Stimulated activated CD4-positive, alpha-beta T cell treated with anti-CD3 and anti-CD28 coated beads, Interleukin-4, amount 100 ng/mL, for 24 hours (primary cell): Measurements from ENCODE around the gene STOX2.

Source experiments
- DNase-seq: peaks from one replicate; pipeline ENCODE4 v3.0.0-alpha.2; 2020

The STOX2 gene

DNA sequence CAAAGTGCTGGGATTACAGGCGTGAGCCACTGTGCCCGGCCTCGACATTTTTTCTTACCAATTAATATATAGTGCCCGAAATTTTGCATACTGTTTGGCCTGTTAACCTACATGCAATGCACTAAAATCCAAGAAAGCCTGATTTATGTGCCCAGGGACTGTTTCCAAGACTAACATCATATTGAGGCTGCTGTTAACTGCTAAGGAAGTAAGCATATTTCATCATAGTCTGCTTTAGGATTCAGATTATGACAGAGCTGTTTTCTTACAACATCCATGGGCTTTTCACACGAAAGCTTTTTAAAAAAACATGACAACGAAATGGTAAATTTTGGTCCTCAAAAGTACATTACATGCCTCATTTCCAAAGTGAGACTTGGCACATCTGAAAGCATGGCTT is 84.4 kb downstream of the STOX2 start:
- DNase-seq: no peak

DNA sequence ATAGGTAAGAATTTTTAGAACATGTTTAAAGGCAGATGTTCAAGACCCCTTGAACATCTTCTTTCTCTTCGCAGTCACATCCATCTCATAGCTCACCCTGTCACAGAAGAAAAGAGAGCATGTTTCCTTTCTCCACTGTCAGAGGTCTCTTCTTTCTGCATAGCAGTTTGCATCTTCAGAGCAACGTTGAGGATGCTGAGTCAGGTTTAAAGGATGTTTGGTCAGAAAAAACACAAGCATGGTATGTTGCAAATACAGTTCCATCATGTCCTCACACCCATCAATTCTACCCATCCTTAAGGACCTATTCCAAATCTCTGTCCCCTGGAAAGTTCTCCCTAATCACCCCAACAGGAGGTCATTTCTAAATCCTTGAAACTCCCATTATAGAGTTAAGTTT is 84.8 kb downstream of the STOX2 start:
- DNase-seq: no peak

DNA sequence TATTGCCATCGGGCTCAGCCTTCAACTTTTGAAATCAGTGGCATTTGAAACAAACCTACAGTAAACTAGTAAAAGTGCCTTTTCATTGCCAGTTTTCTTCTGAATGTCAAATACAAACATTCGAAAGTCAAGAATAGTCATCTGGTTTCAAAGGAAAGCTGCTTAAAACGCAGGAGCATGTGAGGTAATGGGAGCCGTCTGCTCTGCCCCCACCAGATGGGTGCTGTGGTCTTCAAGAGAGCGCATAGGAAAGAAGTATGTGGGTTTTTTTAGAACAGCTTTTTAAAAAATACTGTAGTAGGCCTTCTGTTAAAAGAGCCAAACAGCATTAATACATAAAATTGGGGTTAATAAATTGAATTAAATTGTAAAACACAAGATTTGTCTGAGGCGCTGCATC is 88.6 kb downstream of the STOX2 start:
- no peak for DNase-seq

DNA sequence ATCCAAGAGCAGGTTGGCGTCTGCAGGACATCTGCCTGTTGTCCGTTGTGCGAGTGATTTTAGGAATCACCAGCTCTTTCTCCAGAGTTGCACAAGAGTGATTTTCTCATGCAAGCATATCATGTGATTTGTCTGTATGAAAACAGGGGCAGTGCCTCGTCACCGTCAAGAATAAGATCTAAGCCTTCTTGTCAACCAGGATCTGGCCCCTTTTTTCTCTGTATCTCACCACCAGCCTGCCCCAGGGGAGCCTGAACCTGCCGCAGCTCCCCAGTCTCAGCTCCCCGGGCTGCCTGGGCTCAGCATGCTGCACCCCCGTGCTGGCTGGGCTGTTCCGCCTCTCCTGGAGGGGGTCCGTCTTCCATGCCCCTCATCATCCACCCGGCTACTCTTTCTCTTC is 90.5 kb downstream of the STOX2 start:
- no peak for DNase-seq

DNA sequence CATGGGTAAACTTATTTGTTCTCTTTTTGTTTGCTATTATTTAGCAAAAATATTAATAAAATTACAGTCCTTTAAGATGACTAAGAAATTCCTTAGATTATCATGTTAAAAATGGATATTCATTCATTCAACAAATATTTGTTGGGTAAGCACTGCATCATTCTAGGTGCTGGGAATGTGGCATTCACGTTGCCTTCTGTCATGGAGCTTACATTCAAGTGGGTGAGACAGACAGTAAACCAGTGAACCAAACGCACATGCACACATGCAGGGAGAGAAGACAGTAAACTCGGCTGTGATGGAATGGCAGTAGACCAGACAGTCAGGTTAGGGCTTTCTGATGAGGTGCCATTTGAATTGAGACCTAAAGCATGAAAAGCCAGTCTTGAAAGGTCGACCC is 91.8 kb downstream of the STOX2 start:
- DNase-seq: no peak

DNA sequence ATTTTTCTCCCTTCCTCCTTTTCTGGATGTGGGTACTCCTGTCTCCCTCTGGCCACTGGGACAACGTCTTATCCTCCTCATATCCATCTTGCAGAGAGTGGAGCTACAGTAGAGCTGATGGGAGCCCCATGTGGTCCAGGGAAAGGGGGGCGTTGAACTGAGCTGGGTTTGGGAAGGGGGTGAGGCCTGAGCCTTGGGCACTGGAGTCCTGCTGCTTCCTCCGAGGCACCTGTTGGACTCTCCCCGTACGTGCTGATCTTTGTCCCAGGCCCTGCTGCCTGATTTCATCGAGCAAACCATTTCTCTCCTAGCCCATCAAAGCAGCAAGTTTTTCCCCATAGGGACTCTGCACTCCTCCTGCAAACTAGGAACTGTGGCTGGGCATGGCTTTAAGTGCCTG is 94.3 kb downstream of the STOX2 start:
- DNase-seq: no peak

DNA sequence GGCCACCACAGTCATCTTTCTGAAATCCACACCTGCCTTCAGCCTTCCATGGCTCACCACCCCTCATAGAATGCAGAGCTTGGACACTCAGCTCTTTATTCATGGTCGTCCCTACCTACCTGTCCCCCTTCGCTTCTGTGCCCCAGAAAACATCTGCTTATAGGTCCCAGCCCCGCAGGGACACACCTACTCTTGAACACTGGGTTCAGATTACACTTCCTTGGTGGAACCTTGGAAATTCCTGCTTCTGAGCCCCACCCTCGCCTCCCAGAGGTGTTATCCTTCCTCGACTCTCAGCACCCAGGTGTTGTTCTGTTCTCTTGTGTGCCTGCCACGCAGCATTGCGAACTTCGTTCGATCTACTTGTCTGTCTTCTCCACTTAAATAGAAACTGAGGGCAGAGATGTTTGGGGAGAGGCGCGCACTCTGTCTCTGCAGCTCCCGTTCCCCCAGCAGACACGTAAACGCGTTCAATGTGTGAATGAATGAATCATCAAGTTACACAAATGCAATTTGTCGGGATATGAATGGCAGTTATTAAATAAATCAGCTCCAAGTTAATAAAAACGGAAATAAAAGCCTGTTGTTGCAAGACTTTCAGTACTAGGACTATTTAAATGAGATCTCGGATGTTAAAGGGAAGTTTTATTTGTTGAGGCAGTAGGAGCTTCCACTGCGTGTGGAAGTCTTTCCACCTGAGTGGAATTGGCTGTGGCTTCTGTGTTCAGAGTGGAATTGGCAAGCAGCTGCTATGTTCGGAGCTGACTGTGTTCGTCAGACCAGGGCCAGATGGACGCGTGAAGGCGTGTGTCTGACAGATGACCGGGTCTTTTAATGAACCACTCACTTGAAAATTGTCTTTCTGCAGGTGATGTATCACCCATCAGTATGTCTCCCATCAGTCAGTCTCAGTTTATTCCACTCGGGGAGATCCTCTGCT is 95.6 kb downstream of the STOX2 start:
- DNase-seq: no peak

DNA sequence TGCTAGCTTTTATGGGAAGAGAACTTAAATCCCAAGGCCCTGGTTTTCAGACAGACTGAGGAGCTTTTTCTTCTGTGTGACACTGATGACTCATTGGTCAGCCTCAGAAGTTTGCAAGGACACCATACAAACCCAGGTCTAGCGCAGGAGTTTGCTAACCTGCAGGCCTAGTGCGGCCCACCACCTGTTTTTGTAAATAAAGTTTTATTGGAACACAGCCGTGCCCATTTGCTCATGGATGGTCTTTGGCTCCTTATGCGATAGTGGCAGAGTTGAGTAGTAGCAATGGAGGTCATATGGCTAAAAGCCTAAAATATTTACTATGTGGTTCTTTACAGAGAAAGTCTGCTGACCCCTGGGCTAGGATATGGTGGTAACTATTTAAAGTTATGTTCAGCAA is 98.3 kb downstream of the STOX2 start:
- no peak for DNase-seq

DNA sequence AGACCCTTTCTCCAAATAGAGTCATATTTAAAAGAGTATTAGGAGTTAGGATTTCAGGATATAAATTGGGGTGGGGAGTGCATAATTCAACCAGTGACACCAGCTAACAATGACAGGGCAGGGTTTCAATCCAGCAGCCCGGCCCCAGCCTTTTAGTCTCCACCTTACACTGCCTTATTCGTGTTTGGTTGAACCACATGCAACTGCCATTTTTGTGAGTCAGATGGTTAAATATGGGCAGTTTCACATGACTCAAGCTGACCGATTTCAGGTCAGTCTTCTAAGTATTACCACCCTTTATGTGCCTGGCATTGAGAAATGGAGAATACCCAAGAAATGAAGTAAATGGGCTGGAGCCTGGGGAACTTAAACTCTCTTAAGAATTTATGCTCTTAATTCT is 102.8 kb downstream of the STOX2 start:
- DNase-seq: no peak

DNA sequence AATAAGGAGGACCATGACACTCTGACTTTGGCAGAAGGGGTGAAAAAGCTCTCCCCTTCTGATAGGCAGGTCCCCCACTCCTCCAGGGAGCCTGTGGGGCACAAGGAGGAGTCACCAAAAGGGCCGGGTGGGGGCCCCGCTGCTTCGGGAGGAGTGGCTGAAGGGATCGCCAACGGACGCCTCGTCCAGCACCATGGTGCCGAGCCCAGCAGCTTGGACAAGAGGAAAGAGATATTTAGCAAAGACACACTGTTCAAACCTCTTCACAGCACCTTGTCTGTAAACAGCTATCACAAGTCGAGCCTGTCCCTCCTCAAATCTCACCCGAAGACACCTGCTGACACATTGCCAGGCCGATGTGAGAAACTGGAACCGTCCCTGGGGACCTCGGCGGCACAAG is 105.6 kb downstream of the STOX2 start:
- DNase-seq: no peak

DNA sequence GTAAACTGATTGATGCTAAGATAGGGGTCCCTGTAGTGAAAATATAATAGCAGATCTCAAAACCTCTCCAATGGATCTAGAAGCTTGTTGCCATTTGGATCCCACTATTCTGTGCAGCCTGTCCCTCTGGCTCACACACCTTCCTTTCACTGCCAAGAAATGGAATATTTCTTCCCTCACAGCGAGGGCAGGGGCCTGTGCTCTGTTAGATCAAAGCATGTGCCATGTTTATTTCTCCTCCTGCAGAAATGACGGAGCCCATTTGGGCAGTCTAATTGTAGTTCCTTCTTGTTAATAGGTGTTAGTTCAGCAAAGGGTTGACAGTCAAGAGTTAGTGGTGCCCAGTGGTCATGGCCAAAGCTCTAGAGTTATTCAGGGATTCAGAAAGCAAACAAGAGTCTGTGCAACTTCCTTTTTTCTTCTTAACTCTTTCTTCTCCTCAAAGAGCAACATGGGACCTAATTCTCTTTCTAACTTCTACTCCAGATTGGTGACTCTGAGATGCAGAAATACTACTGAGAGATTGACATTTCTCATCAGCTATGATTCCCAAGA is 106.8 kb downstream of the STOX2 start:
- no peak for DNase-seq

DNA sequence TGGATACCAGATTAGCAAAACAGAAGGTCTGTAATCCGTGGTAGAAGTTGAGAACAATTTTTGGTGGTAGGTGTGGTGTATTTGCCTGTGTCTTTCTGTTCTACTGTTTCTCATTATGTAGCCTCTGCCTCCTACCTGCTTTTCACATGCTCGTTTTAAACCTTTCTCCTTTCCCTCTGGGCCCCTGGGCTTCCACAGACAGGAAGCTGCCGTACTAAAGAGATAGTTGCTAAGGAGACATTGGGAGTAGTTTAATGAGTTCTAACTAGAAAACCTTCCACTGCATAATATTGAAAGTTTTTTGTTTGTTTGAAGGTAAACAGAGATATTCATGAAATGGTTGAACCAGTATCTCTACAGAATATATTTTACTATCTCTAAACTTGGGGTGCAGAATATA is 107.8 kb downstream of the STOX2 start:
- no peak for DNase-seq

DNA sequence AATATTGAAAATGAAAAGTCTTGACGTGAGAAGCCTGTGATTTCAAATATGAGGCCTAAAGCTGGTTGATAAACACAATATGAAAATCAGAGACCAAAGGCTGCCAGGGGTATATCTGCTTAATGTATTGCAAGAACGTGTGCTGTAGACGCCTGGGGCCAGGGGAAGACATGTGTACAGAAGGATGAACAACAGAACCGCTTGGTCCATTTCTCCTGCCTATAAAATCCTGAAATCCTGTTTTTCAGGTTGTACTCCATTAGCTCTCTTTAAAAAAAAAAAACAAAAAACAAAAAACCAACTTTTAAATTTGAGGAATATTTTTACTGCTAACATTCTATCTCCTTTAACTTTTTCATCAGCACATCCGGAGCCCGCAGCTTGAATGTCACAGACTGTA is 109.2 kb downstream of the STOX2 start:
- no peak for DNase-seq

DNA sequence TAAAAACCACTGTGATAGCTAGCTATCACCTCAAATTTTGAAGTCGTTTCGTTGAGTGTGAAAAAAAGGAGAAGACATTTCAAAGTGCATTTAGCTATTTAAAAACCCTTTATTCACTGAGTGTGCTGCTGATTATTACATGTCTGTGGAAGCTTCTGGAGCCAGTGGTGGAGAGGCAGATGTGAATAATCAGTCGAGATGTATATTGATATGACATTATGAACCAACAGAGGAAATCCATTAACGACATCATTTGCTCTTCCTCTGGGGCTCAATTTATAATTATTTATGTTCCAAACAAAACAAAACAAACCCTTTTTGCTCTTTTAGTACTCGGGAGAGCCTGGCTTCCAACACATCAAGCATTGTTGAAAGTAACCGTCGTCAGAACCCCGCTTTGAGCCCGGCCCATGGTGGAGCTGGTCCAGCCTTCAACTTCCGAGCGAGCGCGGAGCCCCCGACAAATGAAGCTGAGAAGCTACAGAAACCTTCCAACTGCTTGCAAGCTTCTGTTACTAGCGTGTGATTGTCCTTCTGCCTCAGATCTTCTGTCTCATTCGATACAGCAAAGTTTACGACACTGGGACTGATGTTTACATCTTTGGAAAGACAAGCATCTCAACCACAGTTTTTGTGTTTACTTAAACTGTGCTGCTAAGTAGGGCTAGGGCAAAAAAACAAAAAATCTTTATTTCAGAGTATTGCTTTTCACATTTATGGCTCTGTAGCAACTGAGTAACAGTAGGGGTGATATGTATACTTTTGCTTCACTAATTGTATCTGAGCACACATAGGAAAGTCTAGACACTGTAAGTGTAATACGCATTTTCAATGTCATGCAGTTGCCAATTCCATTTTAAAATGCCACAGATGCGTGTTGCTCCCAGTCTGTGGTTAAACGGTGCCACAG is 111.9 kb downstream of the STOX2 start:
- DNase-seq: no peak

DNA sequence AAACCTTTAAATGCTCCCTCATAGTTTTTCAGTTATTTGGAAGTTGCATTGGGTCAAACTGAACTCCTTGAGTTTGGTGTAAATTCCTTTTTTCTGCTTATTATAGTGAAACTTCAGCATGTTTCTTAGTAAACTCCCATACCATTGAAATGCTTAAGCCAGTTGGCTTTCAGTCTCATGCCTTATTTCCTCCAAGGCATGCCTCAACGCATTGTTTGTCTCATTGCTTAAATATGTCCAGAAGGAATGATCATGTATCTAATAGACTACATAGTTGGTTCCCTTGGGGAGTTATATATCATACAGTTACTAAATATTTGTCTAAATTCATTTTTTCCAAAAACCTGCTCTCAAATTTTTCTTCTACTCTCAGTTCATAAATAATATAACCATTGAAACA is 114.0 kb downstream of the STOX2 start:
- no peak for DNase-seq

DNA sequence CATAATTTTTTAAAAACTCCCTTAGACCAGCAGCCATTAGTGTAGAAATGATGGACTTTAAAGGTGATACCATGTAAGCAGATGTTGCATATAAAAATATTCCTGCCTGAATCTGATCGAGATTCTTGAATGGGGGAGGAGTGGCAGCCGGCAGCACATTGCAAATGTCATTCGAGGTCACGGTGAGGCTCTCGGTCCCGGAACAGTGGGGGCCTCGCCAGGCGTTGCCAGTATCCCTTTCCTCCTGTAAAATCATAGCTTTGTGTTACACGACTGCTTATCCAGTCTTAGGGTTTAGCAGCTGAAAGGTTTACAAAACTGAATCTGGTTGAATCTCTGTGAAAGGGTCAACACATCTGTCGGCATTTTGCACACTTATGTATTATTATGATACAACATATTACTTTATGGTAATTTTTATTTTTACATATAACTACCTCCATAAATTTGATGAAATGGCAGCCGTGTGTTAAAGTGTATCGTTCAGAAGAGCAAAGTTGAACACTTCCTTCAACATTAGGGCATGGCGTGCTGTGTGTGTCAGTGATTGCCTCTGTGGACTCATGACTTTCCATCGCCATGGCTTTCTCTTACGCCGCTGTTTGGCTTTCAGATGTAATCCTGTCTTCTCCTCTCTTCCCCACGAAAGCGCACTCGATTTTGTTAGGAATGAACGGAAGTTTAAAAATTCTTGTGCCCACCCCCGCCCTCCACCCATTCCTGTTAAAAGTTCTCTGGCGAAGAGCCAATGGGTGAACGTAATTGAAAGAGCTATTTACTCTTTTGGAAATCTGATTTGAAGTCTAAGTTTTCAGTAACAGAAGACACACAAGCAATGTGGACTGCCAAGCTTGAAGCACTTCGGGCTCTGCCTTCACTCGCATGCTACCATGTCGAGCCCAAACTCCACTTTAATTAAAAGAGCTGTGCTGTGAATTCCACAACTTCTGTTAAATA is 114.8 kb downstream of the STOX2 start:
- DNase-seq: no peak

DNA sequence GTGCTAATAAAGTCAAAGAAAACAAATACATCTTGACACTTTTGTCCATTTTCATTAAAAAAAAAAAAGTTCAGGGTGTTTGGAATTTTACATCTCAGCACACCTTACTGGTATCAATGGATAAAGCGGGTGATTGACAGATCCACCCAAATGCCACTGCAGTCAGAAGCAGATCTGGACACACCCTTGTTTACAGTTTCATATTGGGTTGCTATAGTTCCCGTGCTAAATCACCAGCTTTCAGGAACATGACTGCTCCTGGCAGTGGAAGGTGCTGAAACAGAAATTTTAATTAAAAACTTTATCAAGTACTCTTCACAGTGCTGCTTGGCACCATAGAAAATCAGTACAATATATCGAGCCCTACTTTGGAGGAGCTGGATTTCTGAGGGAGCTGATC is 116.3 kb downstream of the STOX2 start:
- DNase-seq: no peak

DNA sequence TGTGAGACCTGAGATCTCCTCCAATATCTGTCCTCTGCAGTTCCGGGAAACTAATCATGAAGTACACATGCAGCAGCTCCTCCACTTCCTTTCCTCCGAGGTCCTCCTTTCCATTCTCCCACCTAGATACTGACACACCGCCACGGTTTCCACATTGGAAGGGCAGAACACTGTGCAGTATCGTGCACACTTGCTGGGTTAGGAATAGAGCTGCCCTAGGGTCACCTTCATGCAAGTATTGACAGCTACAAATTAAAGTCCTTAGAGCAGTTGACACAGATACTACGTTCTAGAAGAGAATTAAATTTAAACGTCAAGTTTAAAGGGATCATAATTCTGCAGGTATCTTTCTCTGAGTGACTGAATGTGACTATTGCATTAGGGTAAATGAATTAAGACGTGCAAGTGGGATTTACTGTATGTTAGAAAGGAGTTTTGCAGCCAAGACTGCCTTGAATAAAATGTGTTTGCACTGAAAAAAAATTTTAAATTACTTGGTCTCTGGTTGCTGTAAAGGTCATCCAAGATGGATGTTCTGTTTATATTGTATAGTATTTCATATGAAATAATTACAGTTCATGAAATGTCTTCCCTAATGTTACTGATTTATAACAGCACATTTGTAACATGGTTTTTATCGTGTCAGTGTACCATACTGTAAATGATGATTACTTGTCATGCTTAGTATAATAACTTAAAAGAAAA is 117.7 kb downstream of the STOX2 start:
- no peak for DNase-seq

DNA sequence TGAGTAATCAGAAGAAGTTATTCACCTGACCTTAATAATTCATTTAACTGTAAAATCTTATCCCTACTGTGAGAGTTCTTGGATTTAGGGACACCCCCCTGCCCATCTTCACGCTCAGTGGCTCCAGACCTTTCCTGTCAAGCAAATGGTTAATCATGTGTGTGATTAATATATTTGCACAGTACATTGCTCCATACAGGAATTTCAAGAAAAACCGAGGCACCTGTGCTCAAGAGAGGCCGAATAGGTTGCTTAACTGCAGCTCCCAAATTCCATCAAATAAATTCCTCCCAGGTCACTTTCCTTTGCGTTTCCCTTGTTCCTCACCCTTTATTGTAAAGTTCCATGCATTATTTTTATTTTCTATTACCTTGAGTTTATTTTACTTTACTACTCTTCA is 119.5 kb downstream of the STOX2 start:
- DNase-seq: no peak

DNA sequence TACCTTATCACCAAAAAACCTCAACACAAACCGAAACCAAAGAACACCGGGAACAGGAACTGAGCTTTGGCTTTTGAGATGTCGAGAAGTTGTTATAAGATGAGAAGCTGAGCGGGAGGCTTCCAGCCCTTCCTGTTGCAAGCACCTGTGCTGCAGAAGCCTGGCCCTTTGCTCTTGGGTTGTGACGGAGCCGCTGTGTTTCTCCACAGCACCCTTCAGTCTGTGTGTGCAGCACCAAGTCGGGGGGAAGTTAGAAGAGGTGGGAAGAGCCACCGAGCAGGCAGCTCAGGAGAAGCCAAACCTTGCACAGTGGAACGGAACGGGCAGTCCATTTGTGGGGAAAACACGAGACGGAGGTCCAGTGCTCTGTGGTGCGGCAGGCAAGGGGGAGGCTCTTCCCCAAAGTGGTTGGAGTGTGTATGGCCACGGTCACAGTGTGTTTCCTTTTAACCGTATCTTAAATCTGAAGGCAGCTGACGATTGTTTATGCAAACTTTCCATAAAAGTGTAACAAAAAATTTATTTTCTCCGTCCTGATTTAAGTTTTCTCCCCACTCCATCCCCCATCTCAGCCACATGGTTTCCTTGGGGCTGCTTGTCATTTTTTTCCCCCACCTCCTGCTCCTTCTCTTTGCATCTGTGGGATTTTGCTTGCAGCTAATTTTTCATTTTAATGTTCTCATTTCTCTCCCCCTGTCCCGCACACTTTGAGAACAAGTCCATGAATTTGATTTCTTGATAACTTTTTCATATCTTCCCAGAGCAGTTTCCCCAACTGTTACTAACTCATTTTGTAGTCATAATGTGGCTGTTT is 123.7 kb downstream of the STOX2 start:
- peak; percentile 6 for DNase-seq

DNA sequence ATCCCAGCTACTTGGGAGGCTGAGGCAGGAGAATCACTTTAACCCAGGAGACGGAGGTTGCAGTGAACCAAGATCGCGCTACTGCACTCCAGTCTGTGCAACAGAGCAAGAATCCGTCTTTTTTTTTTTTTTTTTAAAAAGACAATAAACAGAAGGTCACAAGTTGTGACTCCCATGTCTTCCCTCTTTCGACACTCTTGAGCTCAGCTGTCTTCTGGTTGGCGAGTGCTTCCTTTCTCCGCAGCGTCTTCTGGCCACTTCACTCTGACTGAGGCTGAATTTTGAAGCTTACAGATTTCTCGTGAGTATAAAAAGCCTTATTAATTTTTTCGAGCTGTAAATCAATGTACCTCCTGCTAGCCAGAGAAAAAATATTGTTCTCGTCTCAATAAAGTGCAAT is 124.9 kb downstream of the STOX2 start:
- no peak for DNase-seq
